AG10803 (cell line): ENCODE measurements around the gene MRPL30.
"Not testable (repeated sequence)": the region's sequence is repeated elsewhere in the genome, so short reads cannot be mapped to it uniquely, and the experiment has no call there.

Source experiments
- DNase-seq: peaks from one replicate; pipeline ENCODE4 v3.0.0; 2010; ENCODE audit warnings: low read depth
- H3K4me3 ChIP-seq: 2 replicates; pipeline ENCODE4 v1.5.1; 2011; ENCODE audit warnings: mild to moderate bottlenecking, low read length, control low read depth
- CTCF ChIP-seq: conservative IDR thresholded peaks from 2 replicates; pipeline ENCODE4 v1.5.1; 2011; ENCODE audit warnings: mild to moderate bottlenecking, low read length, control low read depth, inconsistent platforms

Gene MRPL30

GRCh38 chr2:99187011-99187410, 6.0 kb downstream of the MRPL30 start:
- TF ChIP-seq CTCF: no peak
- no peak overlapping the region for H3K4me3 ChIP-seq
- peak; percentile 40 for DNase-seq

GRCh38 chr2:99188357-99188756, 7.4 kb downstream of the MRPL30 start:
- TF ChIP-seq CTCF: no peak
- DNase-seq: no peak
- no peak overlapping the region for H3K4me3 ChIP-seq

- H3K4me3 ChIP-seq: no peak overlapping the region
- TF ChIP-seq CTCF: no peak
- no peak for DNase-seq
These were observed 9.6 kb downstream of the MRPL30 start for GRCh38 chr2:99190548-99190947.

GRCh38 chr2:99192364-99192763, 11.4 kb downstream of the MRPL30 start:
- DNase-seq, H3K4me3 ChIP-seq: not testable (repeated sequence)

GRCh38 chr2:99198103-99198841, 17.3 kb downstream of the MRPL30 start:
- DNase-seq: no peak
- TF ChIP-seq CTCF: no peak
- H3K4me3 ChIP-seq: no peak overlapping the region

GRCh38 chr2:99200076-99200800, 19.3 kb downstream of the MRPL30 start:
- TF ChIP-seq CTCF: no peak
- no peak for DNase-seq
- no peak overlapping the region for H3K4me3 ChIP-seq

GRCh38 chr2:99201959-99202678, 21.1 kb downstream of the MRPL30 start:
- H3K4me3 ChIP-seq: no peak overlapping the region
- no peak for DNase-seq
- no peak for TF ChIP-seq CTCF
